ENCODE data around the gene TNFSF10.
"Not testable (repeated sequence)": the region's sequence is repeated elsewhere in the genome, so short reads cannot be mapped to it uniquely, and the experiment has no call there.

TNFSF10 gene

DNA sequence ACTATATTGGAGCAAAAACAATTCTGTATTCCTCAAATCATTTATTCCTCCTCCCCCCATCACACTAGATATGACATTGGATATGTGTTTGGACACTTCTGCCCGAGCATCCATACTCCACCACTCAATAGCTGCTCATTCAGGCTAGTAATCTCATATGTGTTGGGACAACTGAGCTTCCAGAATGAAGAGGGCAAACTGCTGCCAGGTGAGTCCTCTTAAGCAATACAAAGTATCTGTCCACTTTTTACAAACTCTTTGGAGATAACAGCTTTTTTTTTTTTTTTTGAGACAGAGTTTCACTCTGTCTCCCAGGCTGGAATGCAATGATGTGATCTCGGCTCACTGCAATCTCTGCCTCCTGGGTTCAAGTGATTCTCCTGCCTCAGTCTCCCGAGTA is 5.4 kb upstream of the TNFSF10 start:
- DNase-seq (ENCODE audit: low read depth): no peak
- H3K4me3 ChIP-seq (replicated peaks; ENCODE audit: low read depth, low read length): no peak overlapping the region
- TF ChIP-seq, protein P1, sequence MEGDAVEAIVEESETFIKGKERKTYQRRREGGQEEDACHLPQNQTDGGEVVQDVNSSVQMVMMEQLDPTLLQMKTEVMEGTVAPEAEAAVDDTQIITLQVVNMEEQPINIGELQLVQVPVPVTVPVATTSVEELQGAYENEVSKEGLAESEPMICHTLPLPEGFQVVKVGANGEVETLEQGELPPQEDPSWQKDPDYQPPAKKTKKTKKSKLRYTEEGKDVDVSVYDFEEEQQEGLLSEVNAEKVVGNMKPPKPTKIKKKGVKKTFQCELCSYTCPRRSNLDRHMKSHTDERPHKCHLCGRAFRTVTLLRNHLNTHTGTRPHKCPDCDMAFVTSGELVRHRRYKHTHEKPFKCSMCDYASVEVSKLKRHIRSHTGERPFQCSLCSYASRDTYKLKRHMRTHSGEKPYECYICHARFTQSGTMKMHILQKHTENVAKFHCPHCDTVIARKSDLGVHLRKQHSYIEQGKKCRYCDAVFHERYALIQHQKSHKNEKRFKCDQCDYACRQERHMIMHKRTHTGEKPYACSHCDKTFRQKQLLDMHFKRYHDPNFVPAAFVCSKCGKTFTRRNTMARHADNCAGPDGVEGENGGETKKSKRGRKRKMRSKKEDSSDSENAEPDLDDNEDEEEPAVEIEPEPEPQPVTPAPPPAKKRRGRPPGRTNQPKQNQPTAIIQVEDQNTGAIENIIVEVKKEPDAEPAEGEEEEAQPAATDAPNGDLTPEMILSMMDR (IDR thresholded peaks at IDR 0.05; ENCODE audit: low read length, missing control alignments): no peak

DNA sequence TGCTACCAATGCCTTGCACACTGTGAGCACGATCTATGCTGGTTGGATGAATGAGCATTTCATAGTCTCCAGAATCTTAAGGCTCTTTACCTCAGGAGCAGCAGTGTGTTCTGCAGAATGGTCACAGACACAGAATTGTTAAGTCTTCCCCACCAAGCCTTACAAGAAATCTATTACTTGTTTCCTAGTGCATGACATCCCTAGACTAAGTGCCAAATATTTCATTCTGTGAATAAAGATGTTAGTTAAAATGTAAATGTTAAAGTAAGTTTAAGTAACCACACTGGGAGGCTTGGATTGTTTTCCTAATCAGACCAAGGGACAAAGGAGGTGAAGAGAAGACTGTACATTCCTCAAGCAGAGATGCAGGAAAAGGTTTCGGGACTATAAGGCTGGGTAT is 4.1 kb upstream of the TNFSF10 start:
- TF ChIP-seq, protein P1 (IDR thresholded peaks at IDR 0.05; ENCODE audit: low read length, missing control alignments): no peak
- no peak overlapping the region for H3K4me3 ChIP-seq (replicated peaks; ENCODE audit: low read depth, low read length)
- DNase-seq (ENCODE audit: low read depth): no peak

DNA sequence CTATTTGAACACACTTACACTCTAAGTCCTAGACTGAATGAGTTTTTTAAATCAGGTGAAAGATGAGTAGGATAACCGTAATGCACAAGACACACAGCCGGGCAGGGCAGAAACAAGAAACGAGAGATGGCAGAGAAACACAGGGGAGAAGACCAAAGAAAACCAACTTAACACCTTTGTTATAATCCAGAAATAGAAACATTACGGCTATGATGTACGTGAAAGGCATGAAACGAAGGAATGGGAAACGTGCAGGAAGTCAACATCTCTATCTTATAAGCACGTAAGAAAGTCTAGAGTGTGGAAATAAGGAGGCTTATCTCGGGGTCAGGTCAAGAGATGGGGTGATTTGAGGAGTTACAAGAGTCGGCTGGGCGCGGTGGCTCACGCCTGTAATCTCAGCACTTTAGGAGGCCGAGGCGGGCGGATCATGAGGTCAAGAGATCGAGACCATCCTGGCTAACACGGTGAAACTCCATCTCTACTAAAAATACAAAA is 1.9 kb upstream of the TNFSF10 start:
- no peak overlapping the region for H3K4me3 ChIP-seq (replicated peaks; ENCODE audit: low read depth, low read length)
- no peak for DNase-seq (ENCODE audit: low read depth)
- TF ChIP-seq, protein P1 (IDR thresholded peaks at IDR 0.05; ENCODE audit: low read length, missing control alignments): no peak

- TF ChIP-seq, protein P1 (IDR thresholded peaks at IDR 0.05; ENCODE audit: low read length, missing control alignments): no peak
- DNase-seq (ENCODE audit: low read depth): peak; percentile 27
- no peak overlapping the region for H3K4me3 ChIP-seq (replicated peaks; ENCODE audit: low read depth, low read length)
Observed at GRCh38 chr3:172524611-172525010, 1.4 kb upstream of the TNFSF10 start.

DNA sequence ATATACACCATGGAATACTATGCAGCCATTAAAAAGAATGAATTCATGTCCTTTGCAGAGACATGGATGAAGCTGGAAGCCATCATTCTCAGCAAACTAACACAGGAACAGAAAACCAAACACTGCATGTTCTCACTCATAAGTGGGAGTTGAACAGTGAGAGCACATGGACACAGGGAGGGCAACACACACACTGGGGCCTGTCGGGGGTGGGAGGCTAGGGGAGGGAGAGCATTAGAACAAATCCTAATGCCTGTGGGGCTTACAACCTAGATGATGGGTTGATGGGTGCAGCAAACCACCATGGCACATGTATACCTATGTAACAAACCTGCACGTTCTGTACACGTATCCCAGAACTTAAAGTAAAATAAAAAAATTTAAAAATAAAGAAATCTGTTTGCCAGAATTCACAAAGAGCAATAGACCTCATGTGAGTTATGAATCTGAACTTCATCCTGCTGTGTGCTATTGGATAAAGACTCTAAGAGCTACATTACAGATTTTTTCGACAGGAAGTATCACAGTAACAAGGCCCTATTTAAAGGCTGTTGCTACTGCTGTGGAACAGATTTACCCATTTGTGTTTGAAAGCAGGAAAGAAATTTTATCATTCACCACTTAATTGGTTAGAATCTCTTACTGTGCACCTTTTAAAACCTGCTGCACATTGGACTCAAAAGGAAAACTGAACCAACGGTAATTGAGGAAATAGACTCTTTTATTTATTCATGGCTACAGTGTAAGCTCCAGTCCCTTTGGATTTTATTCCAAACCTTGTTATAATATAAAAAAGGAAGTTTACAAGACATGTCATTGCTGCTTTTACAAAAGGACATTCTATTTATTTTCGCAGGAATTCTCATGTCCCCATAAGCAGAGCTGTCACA is 1.1 kb downstream of the TNFSF10 start:
- DNase-seq (ENCODE audit: low read depth): not testable (repeated sequence)
- peak overlapping the region; percentile 42 for H3K4me3 ChIP-seq (replicated peaks; ENCODE audit: low read depth, low read length)

DNA sequence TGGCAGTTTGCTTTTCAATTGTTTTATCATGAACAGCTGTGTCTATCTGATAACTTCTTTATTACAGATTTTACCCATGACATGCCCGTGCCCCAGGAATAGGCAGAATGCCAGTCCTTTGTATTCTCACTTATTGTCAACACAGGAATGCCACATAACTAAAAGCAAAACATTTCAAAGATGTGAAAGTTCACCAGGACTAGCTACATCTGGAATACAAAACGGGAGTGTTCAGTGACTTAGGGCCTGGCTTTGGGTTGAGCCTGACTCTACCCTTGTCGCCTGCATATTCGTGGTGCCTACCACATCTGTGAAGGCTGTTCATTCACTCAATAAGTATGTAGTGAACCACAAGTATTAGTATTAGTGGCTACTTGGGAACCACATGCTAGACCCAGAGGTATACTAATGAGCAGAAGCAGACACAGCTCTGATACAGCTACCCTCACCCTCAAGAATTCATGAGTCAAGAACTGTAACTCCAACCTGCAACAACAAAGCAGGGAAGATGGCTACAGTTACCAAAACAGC is 2.9 kb downstream of the TNFSF10 start:
- TF ChIP-seq, protein P1 (IDR thresholded peaks at IDR 0.05; ENCODE audit: low read length, missing control alignments): no peak
- DNase-seq (ENCODE audit: low read depth): peak; percentile 47
- no peak overlapping the region for H3K4me3 ChIP-seq (replicated peaks; ENCODE audit: low read depth, low read length)

DNA sequence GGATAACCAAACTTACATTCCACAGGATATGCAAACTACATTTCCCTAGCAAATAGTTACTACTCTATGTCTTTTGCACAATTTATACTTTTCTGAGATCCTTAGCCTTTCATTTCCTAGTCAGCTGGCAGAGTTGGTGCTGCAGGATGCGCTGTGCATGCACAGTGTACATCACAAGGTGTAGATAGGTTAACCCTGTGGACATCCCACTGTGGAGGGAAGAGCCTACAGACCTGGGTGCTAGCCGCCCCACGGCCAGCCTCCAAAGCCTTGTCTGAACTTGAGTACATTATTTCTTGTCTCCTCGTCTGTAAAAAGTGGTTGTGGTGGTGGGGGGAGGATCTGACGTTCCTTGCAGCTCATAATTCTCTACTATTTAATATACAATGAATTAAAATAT is 3.5 kb downstream of the TNFSF10 start:
- TF ChIP-seq, protein P1 (IDR thresholded peaks at IDR 0.05; ENCODE audit: low read length, missing control alignments): no peak
- no peak overlapping the region for H3K4me3 ChIP-seq (replicated peaks; ENCODE audit: low read depth, low read length)
- no peak for DNase-seq (ENCODE audit: low read depth)
